Fibroblast of lung (primary cell): ENCODE measurements around the gene CHD9. TPM values are rescaled to one million over a fixed set of nuclear protein-coding genes. Genes with fewer than 3 reads are reported as not detected.

Source experiments
- DNase-seq, 2 donors: peaks; one replicate each; pipeline versions ENCODE4 v3.0.0 to v3.0.0-alpha.2; 2010; ENCODE audit warnings: low read depth in 2 of 2
- H2AFZ ChIP-seq: 2 replicates; pipeline ENCODE4 v1.5.1; 2012; ENCODE audit warnings: low read length, control low read depth, inconsistent platforms
- H3K27ac ChIP-seq: 2 replicates; pipeline ENCODE4 v1.5.1; 2011; ENCODE audit warnings: low read length, control low read depth; ENCODE audit not compliant: insufficient read depth
- H3K27me3 ChIP-seq: 2 replicates; pipeline ENCODE4 v1.5.1; 2011; ENCODE audit warnings: mild to moderate bottlenecking, low read length; ENCODE audit not compliant: control insufficient read depth, insufficient read depth
- H3K36me3 ChIP-seq: 2 replicates; pipeline ENCODE4 v1.5.1; 2011; ENCODE audit warnings: low read length; ENCODE audit not compliant: control insufficient read depth, insufficient read depth
- H3K4me1 ChIP-seq: 2 replicates; pipeline ENCODE4 v1.5.1; 2011; ENCODE audit warnings: low read length; ENCODE audit not compliant: control insufficient read depth, insufficient read depth; ENCODE audit errors: extremely low read depth
- H3K4me2 ChIP-seq: 2 replicates; pipeline ENCODE4 v1.5.1; 2011; ENCODE audit warnings: low read length, control low read depth; ENCODE audit not compliant: insufficient read depth; ENCODE audit errors: extremely low read depth
- H3K4me3 ChIP-seq, 4 experiments: fragments of 200-600 bp in 1 of 4; sonication (generic) in 1 of 4; replicated peaks in 1 of 4; 2 replicates each; pipeline ENCODE4 v1.5.1; 2011 to 2016; ENCODE audit warnings: low read length in 4 of 4, low read depth in 3 of 4, mild to moderate bottlenecking in 3 of 4, control low read depth in 2 of 4, inconsistent platforms in 1 of 4, mixed read lengths in 1 of 4; ENCODE audit not compliant: insufficient read depth in 1 of 4; ENCODE audit errors: control extremely low read depth in 1 of 4
- H3K79me2 ChIP-seq: 2 replicates; pipeline ENCODE4 v1.5.1; 2012; ENCODE audit warnings: mild to moderate bottlenecking, low read length, inconsistent platforms; ENCODE audit not compliant: control insufficient read depth, insufficient read depth
- H3K9ac ChIP-seq: 2 replicates; pipeline ENCODE4 v1.5.1; 2011; ENCODE audit warnings: mild to moderate bottlenecking, low read length, control low read depth; ENCODE audit not compliant: insufficient read depth
- H3K9me3 ChIP-seq: 2 replicates; pipeline ENCODE4 v1.5.1; 2012; ENCODE audit warnings: low read depth, low read length; ENCODE audit not compliant: control insufficient read depth, insufficient read depth
- H4K20me1 ChIP-seq: 2 replicates; pipeline ENCODE4 v1.5.1; 2011; ENCODE audit warnings: low read length; ENCODE audit not compliant: control insufficient read depth, insufficient read depth; ENCODE audit errors: extremely low read depth
- EZH2 ChIP-seq: IDR thresholded peaks from 2 replicates; pipeline ENCODE4 v1.5.1; 2012; ENCODE audit warnings: low read length, control low read depth, mild to moderate bottlenecking; ENCODE audit errors: missing control alignments
- polyA plus RNA-seq, 2 donors: library from polyadenylated mRNA; depleted of rRNA in 1 of 2; stranded (reverse) in 1 of 2; unstranded in 1 of 2; fragments of >200 nt; gene quantifications; 2 replicates each; pipeline ENCODE4 v1.2.1, GENCODE V29; 2011 to 2012; ENCODE audit warnings: missing spikeins in 1 of 2
- total RNA-seq: library from RNA; depleted of rRNA; stranded (reverse); fragments of >200 nt; gene quantifications from 2 replicates; pipeline ENCODE4 v1.2.1, GENCODE V29; 2014
- TF ChIP-seq, protein P1 (sequence below), 2 donors: IDR thresholded peaks in 1 of 2; conservative IDR thresholded peaks in 1 of 2; 1 replicate in 1 of 2; 2 replicates in 1 of 2; pipeline ENCODE4 v1.5.1; 2011 to 2012; ENCODE audit warnings: low read length in 2 of 2, control low read depth in 1 of 2, inconsistent platforms in 1 of 2, low read depth in 1 of 2, mild to moderate bottlenecking in 1 of 2

The CHD9 gene
- total and polyA plus RNA-seq, 2 donors (not counting 1 experiment from before 2014, with no cell fraction given): 32.9 to 60.9 TPM

DNA sequence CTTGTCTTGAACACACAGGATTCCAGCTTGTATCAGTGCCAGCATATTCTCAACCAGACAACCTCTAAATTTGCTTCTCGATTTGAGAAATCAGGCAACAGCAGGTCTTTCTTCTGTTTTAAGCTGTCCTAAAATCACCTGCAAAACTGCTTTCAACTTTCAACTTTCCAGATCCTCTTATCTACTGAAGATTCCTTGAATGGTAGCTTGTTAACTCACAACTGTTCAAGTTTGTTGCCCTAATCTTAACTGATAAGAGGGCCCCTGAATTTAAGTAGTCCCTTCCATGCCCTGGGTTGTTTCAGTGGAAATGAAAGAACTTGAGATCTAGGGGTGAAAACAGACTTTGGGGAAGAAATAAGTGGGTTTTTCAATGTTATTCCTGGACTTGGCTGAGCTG lies 57.2 kb downstream of the CHD9 start:
- Histone ChIP-seq H3K4me2 (no peak overlapping the region), H3K27ac (no peak overlapping the region), H4K20me1 (no peaks in the 10 kb centered on the region), H3K27me3 (no peaks in the 10 kb centered on the region), H3K9ac (no peak overlapping the region), H3K79me2 (no peaks in the 10 kb centered on the region), H3K4me1 (no peaks in the 10 kb centered on the region), H3K9me3 (no peaks in the 10 kb centered on the region), H2AFZ (no peak overlapping the region), H3K36me3 (no peaks in the 10 kb centered on the region), H3K4me3 (no peak overlapping the region)
- TF ChIP-seq, protein P1, sequence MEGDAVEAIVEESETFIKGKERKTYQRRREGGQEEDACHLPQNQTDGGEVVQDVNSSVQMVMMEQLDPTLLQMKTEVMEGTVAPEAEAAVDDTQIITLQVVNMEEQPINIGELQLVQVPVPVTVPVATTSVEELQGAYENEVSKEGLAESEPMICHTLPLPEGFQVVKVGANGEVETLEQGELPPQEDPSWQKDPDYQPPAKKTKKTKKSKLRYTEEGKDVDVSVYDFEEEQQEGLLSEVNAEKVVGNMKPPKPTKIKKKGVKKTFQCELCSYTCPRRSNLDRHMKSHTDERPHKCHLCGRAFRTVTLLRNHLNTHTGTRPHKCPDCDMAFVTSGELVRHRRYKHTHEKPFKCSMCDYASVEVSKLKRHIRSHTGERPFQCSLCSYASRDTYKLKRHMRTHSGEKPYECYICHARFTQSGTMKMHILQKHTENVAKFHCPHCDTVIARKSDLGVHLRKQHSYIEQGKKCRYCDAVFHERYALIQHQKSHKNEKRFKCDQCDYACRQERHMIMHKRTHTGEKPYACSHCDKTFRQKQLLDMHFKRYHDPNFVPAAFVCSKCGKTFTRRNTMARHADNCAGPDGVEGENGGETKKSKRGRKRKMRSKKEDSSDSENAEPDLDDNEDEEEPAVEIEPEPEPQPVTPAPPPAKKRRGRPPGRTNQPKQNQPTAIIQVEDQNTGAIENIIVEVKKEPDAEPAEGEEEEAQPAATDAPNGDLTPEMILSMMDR (conservative IDR thresholded peaks at IDR 0.05 in 1 of 2, IDR thresholded peaks at IDR 0.05 in 1 of 2; ENCODE audit: low read depth in 1 of 2, low read length in 2 of 2): no peak
- no peak for TF ChIP-seq EZH2
- DNase-seq: peak in 1 of 2 donors; percentile 17

DNA sequence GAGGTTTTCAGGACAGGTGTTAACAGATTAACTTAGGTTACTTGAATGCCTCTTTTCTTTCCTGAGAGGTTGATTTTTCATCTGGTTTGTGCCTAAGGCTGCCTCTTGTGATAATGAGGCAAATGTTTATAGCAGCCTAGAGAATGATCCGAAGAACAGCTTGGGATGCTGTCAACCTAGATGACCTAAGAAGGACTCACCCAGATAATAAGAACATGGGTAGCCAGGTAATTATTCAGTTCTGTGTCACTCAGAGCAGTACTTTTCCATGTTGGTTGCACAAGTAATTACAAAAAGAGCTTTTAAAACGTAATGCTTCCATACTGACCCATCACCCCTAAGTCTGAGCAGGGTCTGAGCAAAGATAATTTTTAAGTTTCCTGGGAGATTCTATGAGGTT lies 60.3 kb downstream of the CHD9 start:
- H3K4me1 ChIP-seq: no peaks in the 10 kb centered on the region
- no peak overlapping the region for H2AFZ ChIP-seq
- no peak overlapping the region for H3K27ac ChIP-seq
- no peaks in the 10 kb centered on the region for H4K20me1 ChIP-seq
- H3K9ac ChIP-seq: no peak overlapping the region
- TF ChIP-seq EZH2: no peak
- TF ChIP-seq, protein P1 (conservative IDR thresholded peaks at IDR 0.05 in 1 of 2, IDR thresholded peaks at IDR 0.05 in 1 of 2; ENCODE audit: low read depth in 1 of 2, low read length in 2 of 2): no peak
- no peak overlapping the region for H3K4me2 ChIP-seq
- no peaks in the 10 kb centered on the region for H3K27me3 ChIP-seq
- no peak for DNase-seq
- no peaks in the 10 kb centered on the region for H3K36me3 ChIP-seq
- no peaks in the 10 kb centered on the region for H3K79me2 ChIP-seq
- no peaks in the 10 kb centered on the region for H3K9me3 ChIP-seq
- H3K4me3 ChIP-seq: no peak overlapping the region

DNA sequence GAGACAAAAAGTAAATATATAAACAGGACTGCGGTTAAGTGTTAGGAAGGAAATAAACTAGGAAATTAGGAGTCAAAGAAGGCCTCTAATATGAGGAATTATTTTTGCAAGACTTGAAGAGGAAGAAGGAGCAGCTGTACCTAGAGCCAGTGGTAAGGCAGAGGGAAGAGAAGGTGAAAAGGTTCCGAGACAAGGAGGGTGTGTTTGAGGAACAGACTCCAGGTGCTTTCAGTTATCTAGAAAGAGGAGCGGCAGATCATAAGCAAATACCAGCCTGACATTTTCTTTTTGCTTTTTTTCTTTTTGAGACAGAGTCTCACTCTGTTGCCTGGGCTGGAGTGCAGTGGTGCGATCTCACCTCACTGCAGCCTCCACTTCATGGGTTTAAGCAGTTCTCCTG lies 61.0 kb downstream of the CHD9 start:
- DNase-seq: no peak
- TF ChIP-seq, protein P1 (conservative IDR thresholded peaks at IDR 0.05 in 1 of 2, IDR thresholded peaks at IDR 0.05 in 1 of 2; ENCODE audit: low read depth in 1 of 2, low read length in 2 of 2): no peak
- no peak for TF ChIP-seq EZH2
- H2AFZ ChIP-seq: no peak overlapping the region
- no peak overlapping the region for H3K27ac ChIP-seq
- no peaks in the 10 kb centered on the region for H3K79me2 ChIP-seq
- H3K27me3 ChIP-seq: no peaks in the 10 kb centered on the region
- no peaks in the 10 kb centered on the region for H3K36me3 ChIP-seq
- H3K4me3 ChIP-seq: no peak overlapping the region
- no peaks in the 10 kb centered on the region for H4K20me1 ChIP-seq
- no peak overlapping the region for H3K4me2 ChIP-seq
- H3K9ac ChIP-seq: no peak overlapping the region
- no peaks in the 10 kb centered on the region for H3K4me1 ChIP-seq
- H3K9me3 ChIP-seq: no peaks in the 10 kb centered on the region
